Activated CD4-positive, alpha-beta T cell treated with anti-CD3 and anti-CD28 coated beads for 36 hours (primary cell): ENCODE measurements around the gene SYNPR. TPM values are rescaled to one million over a fixed set of nuclear protein-coding genes. Genes with fewer than 3 reads are reported as not detected.

Experiments
- ATAC-seq: fragments of 200-7000 bp; cut with Tn5 transposase; one replicate; pipeline ENCODE4 v1.10.0; 2021; ENCODE audit warnings: mild to moderate bottlenecking, moderate library complexity
- CTCF ChIA-PET: fragments of 350-600 bp; sonication (Branson Sonifier 250); formaldehyde crosslinking; loops from one replicate; lab custom pipeline; 2021; ENCODE audit warnings: antibody characterized with exemption; lab: Charles Lee
- POLR2A ChIA-PET: fragments of 350-600 bp; sonication (Branson Sonifier 250); formaldehyde crosslinking; loops from one replicate; lab custom pipeline; 2021; ENCODE audit warnings: antibody characterized with exemption, inconsistent platforms; lab: Charles Lee
- DNase-seq: peaks from one replicate; pipeline ENCODE4 v3.0.0-alpha.2; 2020
- H3K27ac Mint-ChIP-seq: one replicate; pipeline ENCODE4 v1.8.0; 2021; ENCODE audit warnings: mixed read lengths
- H3K27me3 Mint-ChIP-seq: one replicate; pipeline ENCODE4 v1.8.0; 2021; ENCODE audit warnings: mixed read lengths
- H3K36me3 Mint-ChIP-seq: one replicate; pipeline ENCODE4 v1.8.0; 2021; ENCODE audit warnings: low read depth, mixed read lengths
- H3K4me1 Mint-ChIP-seq: one replicate; pipeline ENCODE4 v1.8.0; 2021; ENCODE audit warnings: mixed read lengths
- H3K4me3 Mint-ChIP-seq: one replicate; pipeline ENCODE4 v1.8.0; 2021; ENCODE audit warnings: mild to moderate bottlenecking, moderate library complexity, mixed read lengths
- H3K9me3 Mint-ChIP-seq: one replicate; pipeline ENCODE4 v1.8.0; 2021; ENCODE audit warnings: low read depth, mixed read lengths
- intact Hi-C, 2 experiments: fragments of 100-400 bp; cut with DNase I in 1 of 2; cut with micrococcal nuclease in 1 of 2; formaldehyde crosslinking; loops; one replicate each; pipeline versions ENCODE4 v1.14.2 to v1.15.1; 2022 to 2024; cut with DNase I, micrococcal nuclease
- total RNA-seq, 2 experiments: library from RNA; stranded (reverse); gene quantifications; one replicate each; pipeline ENCODE4 v1.2.3, GENCODE V29; 2021

Gene SYNPR
- total RNA-seq, 2 experiments from 2014 or later: not detected

- no peaks in the 10 kb centered on the region for H3K36me3 Mint-ChIP-seq
- H3K4me1 Mint-ChIP-seq: no peaks in the 10 kb centered on the region
- ChIA-PET POLR2A (no interaction called here), CTCF (no interaction called here)
- no peak overlapping the region for H3K27ac Mint-ChIP-seq
- no peaks in the 10 kb centered on the region for H3K9me3 Mint-ChIP-seq
- H3K27me3 Mint-ChIP-seq: no peaks in the 10 kb centered on the region
- intact Hi-C loops: no loop called here
- DNase-seq (no peak), ATAC-seq (no peak)
- no peak overlapping the region for H3K4me3 Mint-ChIP-seq
These were observed 281.8 kb downstream of the SYNPR start for GRCh38 chr3:63559884-63560283.

GRCh38 chr3:63561879-63562278 lies 283.8 kb downstream of the SYNPR start:
- ATAC-seq (no peak), DNase-seq (no peak)
- intact Hi-C loops: no loop called here
- ChIA-PET POLR2A (no interaction called here), CTCF (no interaction called here)
- H3K4me1 Mint-ChIP-seq: no peaks in the 10 kb centered on the region
- no peaks in the 10 kb centered on the region for H3K27me3 Mint-ChIP-seq
- H3K36me3 Mint-ChIP-seq: no peaks in the 10 kb centered on the region
- no peaks in the 10 kb centered on the region for H3K9me3 Mint-ChIP-seq
- no peak overlapping the region for H3K27ac Mint-ChIP-seq
- H3K4me3 Mint-ChIP-seq: no peak overlapping the region

GRCh38 chr3:63562323-63562722 lies 284.2 kb downstream of the SYNPR start:
- intact Hi-C loops: no loop called here
- no peaks in the 10 kb centered on the region for H3K36me3 Mint-ChIP-seq
- CTCF ChIA-PET: no interaction called here
- POLR2A ChIA-PET: no interaction called here
- H3K4me3 Mint-ChIP-seq: no peak overlapping the region
- no peaks in the 10 kb centered on the region for H3K9me3 Mint-ChIP-seq
- no peaks in the 10 kb centered on the region for H3K27me3 Mint-ChIP-seq
- DNase-seq: no peak
- H3K4me1 Mint-ChIP-seq: no peaks in the 10 kb centered on the region
- no peak overlapping the region for H3K27ac Mint-ChIP-seq
- no peak for ATAC-seq

- no peaks in the 10 kb centered on the region for H3K27me3 Mint-ChIP-seq
- H3K4me1 Mint-ChIP-seq: no peaks in the 10 kb centered on the region
These were observed 285.5 kb downstream of the SYNPR start for GRCh38 chr3:63563572-63563971.

GRCh38 chr3:63565220-63565619 lies 287.1 kb downstream of the SYNPR start:
- DNase-seq: no peak
- ATAC-seq: no peak
- Mint-ChIP-seq H3K9me3 (no peaks in the 10 kb centered on the region), H3K27ac (no peak overlapping the region), H3K27me3 (no peaks in the 10 kb centered on the region), H3K4me3 (no peak overlapping the region), H3K36me3 (no peaks in the 10 kb centered on the region), H3K4me1 (no peaks in the 10 kb centered on the region)
- POLR2A ChIA-PET: no interaction called here
- CTCF ChIA-PET: no interaction called here
- intact Hi-C loops: no loop called here

More at GRCh38 chr3:63563572-63563971, 285.5 kb downstream of the SYNPR start:
- ChIA-PET POLR2A (no interaction called here), CTCF (no interaction called here)
- Mint-ChIP-seq H3K4me3 (no peak overlapping the region), H3K36me3 (no peaks in the 10 kb centered on the region), H3K27ac (no peak overlapping the region), H3K9me3 (no peaks in the 10 kb centered on the region)
- intact Hi-C loops: no loop called here
- ATAC-seq (no peak), DNase-seq (no peak)

- ATAC-seq (no peak), DNase-seq (no peak)
- Mint-ChIP-seq H3K4me1 (no peaks in the 10 kb centered on the region), H3K9me3 (no peaks in the 10 kb centered on the region), H3K4me3 (no peak overlapping the region), H3K36me3 (no peaks in the 10 kb centered on the region), H3K27me3 (peaks cover 5% of the 10 kb centered on the region), H3K27ac (no peak overlapping the region)
- CTCF ChIA-PET: no interaction called here
- intact Hi-C loops: no loop called here
- POLR2A ChIA-PET: no interaction called here
These were observed 293.6 kb downstream of the SYNPR start for GRCh38 chr3:63571682-63572081.

- intact Hi-C loops: no loop called here
- H3K27me3 Mint-ChIP-seq: peaks cover 2% of the 10 kb centered on the region
- ChIA-PET CTCF (no interaction called here), POLR2A (no interaction called here)
- ATAC-seq: no peak
- no peaks in the 10 kb centered on the region for H3K36me3 Mint-ChIP-seq
- no peak overlapping the region for H3K4me3 Mint-ChIP-seq
- H3K27ac Mint-ChIP-seq: no peak overlapping the region
- no peaks in the 10 kb centered on the region for H3K9me3 Mint-ChIP-seq
- H3K4me1 Mint-ChIP-seq: no peaks in the 10 kb centered on the region
- no peak for DNase-seq
These were observed 298.7 kb downstream of the SYNPR start for GRCh38 chr3:63576846-63577245.

- Mint-ChIP-seq H3K27me3 (peaks cover 2% of the 10 kb centered on the region), H3K27ac (no peak overlapping the region), H3K9me3 (no peaks in the 10 kb centered on the region), H3K4me3 (no peak overlapping the region), H3K4me1 (no peaks in the 10 kb centered on the region), H3K36me3 (no peaks in the 10 kb centered on the region)
- intact Hi-C loops: no loop called here
- POLR2A ChIA-PET: no interaction called here
- CTCF ChIA-PET: interaction anchor here (0.6 kb wide), 1 partner anchor 672 kb away, joined by 3 read pairs; no protein-coding TSS in a partner anchor
- ATAC-seq (no peak), DNase-seq (no peak)
These were observed 300.8 kb downstream of the SYNPR start for GRCh38 chr3:63578858-63579257.

GRCh38 chr3:63580151-63580550 lies 302.0 kb downstream of the SYNPR start:
- intact Hi-C loops: no loop called here
- DNase-seq (no peak), ATAC-seq (no peak)
- Mint-ChIP-seq H3K27me3 (peaks cover 4% of the 10 kb centered on the region), H3K36me3 (no peaks in the 10 kb centered on the region), H3K27ac (no peak overlapping the region), H3K4me3 (no peak overlapping the region), H3K9me3 (no peaks in the 10 kb centered on the region), H3K4me1 (no peaks in the 10 kb centered on the region)
- ChIA-PET CTCF (no interaction called here), POLR2A (no interaction called here)

GRCh38 chr3:63582943-63583500 lies 304.9 kb downstream of the SYNPR start:
- CTCF ChIA-PET: interaction anchor here (0.6 kb wide), 1 partner anchor 1101 kb away, joined by 3 read pairs; no protein-coding TSS in a partner anchor

GRCh38 chr3:63584681-63585080 lies 306.6 kb downstream of the SYNPR start:
- H3K4me1 Mint-ChIP-seq: no peaks in the 10 kb centered on the region
- H3K27ac Mint-ChIP-seq: no peak overlapping the region
- H3K36me3 Mint-ChIP-seq: no peaks in the 10 kb centered on the region
- peaks cover 5% of the 10 kb centered on the region for H3K9me3 Mint-ChIP-seq
- DNase-seq: no peak
- no peak for ATAC-seq
- ChIA-PET CTCF (interaction anchor here (0.6 kb wide), 1 partner anchor 23 kb away, joined by 3 read pairs; no protein-coding TSS in a partner anchor), POLR2A (no interaction called here)
- peaks cover 6% of the 10 kb centered on the region for H3K27me3 Mint-ChIP-seq
- intact Hi-C loops: no loop called here
- no peak overlapping the region for H3K4me3 Mint-ChIP-seq

More at GRCh38 chr3:63582943-63583500, 304.9 kb downstream of the SYNPR start:
- ATAC-seq (no peak), DNase-seq (no peak)
- no peak overlapping the region for H3K27ac Mint-ChIP-seq
- H3K9me3 Mint-ChIP-seq: no peaks in the 10 kb centered on the region
- no peaks in the 10 kb centered on the region for H3K36me3 Mint-ChIP-seq
- intact Hi-C loops: no loop called here
- H3K27me3 Mint-ChIP-seq: peaks cover 6% of the 10 kb centered on the region
- no peak overlapping the region for H3K4me3 Mint-ChIP-seq
- no peaks in the 10 kb centered on the region for H3K4me1 Mint-ChIP-seq
- POLR2A ChIA-PET: no interaction called here

- ChIA-PET POLR2A (no interaction called here), CTCF (no interaction called here)
- Mint-ChIP-seq H3K36me3 (no peaks in the 10 kb centered on the region), H3K4me1 (no peaks in the 10 kb centered on the region), H3K9me3 (peaks cover 5% of the 10 kb centered on the region), H3K27me3 (peaks cover 6% of the 10 kb centered on the region), H3K27ac (no peak overlapping the region), H3K4me3 (no peak overlapping the region)
- DNase-seq (no peak), ATAC-seq (no peak)
- intact Hi-C loops: no loop called here
These were observed 307.8 kb downstream of the SYNPR start for GRCh38 chr3:63585927-63586326.
